Right kidney (tissue), 1 donor: Measurements from ENCODE around the gene CCS.
"Not testable (repeated sequence)": the region's sequence is repeated elsewhere in the genome, so short reads cannot be mapped to it uniquely, and the experiment has no call there.

ENCODE experiments used
- DNase-seq: peaks from one replicate; pipeline ENCODE4 v3.0.0-alpha.2; 2016

Gene CCS

DNA sequence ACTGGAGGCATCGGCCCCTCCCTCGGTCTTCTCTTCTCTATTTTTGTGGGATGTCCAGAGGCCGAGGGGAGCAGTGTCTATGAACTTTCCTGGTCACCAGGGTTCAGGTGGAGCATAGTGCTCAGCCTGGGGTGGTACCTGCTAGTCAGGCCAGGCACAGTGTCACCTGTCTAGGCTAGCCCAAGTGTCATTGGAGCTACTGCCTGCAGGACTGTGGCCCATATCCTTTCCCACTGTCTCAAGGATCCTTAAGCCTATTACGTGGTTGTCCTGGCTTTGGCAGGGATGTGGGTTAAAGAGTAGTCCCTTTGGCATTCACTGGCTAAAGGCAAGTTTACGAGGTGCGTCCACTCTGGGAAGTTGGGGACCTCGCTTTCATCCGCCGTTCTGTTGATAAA, 32.8 kb downstream of the CCS start:
- DNase-seq, result no peak

- no peak for DNase-seq
Observed at GRCh38 chr11:66626382-66626781, 33.4 kb downstream of the CCS start.

DNA sequence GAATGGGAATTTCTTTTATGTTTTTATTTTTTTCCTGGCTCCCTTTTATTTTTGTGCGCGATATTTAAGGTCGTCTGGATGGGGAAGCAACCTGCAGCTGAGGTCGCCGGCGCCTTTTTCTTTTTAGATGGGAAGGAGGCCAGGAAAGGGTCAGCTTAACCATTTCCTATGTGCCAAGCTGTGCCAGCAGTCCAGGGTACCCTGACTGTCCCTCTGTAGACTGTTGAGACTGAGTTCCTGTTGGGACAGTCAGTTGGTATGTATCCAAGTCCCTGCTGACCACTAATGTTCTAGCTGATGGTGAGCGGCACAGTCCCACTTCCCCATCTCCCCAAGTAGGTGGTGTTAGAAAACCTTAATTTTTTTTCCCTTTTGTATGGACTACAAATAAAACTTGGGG, 33.9 kb downstream of the CCS start:
- DNase-seq, result no peak

DNA sequence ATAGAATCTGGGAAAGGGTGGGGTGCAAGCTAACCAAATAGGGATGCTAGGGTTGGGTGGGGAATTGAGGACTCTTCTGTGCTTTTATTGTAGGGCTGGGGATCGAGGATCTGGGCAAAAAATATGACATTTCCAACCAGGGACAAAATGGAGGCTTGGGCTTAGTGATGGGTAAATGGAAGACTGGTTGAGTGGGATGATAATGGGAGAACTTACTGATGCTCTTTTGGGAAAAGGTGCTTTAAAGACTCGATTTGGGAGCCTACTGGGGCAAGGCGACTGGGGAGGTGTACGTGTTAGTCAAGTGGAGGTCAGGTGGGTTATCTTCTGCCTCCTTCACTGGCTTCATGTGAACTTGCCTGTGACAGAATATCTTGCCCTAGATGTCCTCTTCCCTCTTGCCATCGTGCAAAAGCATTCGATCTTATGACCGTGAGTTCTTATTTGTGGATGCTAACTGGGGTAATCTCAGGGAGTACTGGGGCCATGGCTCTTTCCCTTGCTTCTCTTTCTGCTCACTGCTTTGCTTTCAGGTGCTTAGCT, 35.1 kb downstream of the CCS start:
- DNase-seq, result no peak

DNA sequence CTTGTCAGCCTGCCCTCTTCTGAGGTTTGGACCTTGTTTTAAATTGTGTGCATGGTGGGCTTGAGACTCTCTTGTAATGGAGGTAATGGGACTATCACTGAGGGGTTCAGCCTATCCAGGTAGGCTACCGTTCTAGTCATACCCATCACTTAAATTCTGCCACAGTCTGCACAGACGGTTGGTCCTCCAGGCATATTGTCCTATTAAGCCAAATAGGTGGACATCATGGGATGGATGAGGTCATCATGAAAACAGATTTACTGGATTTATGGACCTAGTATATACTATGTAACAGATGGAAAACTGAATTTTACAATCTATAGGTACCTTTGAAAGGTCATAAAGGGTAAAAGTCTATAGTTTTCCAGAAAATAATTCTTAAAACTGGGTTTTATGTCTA, 36.4 kb downstream of the CCS start:
- DNase-seq, result no peak

- DNase-seq, result no peak
Observed at GRCh38 chr11:66631883-66632282, 38.9 kb downstream of the CCS start.

- no peak for DNase-seq
Observed at GRCh38 chr11:66632952-66633351, 40.0 kb downstream of the CCS start.

DNA sequence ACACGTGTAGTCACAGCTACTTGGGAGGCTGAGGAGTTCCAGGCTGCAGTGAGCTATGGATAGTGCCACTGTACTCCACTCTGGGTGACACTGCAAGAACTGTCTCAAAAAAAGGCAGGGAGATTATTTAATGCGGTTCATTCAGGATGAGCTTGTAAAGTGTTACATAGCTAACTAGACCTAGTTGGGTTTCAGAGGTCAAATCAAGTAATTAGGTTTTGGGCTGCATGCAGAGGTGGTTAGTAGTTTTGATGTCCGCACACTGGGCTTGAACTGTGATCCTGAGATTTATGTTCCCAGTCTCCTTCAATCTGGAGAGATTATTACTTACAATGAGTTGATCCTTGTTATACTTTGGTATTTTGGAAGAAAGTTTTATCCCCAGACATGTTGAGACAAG, 43.4 kb downstream of the CCS start:
- DNase-seq, result no peak

DNA sequence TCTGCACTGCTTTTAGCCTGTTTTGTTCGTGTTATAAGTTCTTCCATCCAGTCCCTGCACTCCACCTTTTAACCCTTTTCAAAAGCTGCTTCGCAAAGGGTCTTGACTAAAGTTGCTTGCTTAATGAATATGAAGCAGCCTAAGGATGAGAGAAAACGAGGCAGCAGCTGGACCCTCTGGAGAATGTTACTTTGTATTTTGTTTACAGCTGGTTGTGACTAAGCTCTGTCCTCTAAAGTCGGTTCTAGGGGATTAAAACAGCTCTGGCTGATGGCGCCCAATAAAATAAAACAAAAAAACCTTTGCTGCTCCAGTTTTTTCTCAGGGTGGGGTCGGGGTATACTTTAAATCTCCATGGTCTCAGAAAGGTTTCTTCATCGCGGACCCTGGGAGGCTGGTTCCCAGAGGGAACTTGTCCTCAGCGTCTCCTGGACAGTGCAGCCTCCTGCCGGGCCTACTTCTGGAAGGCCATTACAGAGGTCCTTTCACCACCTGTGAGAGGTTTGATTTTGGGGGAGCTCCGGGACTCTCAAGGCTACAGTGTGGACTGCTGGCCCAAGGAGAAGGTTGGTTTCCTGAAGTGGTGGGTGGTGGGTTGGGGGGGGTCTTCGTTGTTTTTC, 44.7 kb downstream of the CCS start:
- no peak for DNase-seq

DNA sequence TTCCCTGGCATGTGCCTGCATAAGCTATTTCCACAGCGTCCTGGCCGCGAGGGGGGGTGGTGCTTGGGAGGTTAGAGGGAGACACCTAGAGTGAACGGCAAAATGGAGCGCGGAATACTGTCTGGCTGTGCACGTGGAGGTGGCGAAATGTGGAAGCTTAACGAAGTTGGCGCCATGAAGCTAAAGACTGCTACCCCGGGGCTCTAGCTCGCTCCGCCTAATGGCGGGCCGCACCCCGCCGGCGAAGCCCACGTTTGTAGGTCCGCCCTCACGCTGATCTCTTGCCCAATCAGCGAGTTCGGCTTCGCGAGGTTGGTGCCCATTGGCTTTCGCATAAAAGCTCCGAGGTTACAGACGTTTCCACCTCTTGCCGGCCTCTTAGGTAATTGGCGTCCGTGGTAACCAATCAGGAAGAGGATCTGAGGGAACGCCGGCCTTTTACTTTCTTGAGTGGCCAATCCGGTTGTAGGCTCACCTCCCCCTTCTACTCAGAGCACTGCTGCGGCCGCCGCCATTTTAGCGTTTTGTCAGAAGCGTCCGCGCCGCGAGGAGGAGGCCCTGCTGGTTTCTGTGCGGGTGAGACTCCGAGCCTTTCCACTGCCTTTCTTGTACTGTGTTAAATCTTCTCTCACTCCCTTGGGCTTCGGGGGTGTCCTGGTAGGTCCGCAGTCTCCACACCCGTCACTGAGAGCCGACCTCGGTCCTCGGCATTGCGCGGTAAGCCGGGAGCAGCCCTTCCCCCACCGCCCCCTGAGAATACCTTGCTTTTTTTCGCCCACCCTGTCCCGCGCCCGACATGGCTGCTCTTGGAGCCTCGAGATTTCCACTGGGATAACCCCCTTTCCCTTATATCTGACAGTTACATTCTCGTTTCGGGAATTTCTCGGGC, 45.4 kb downstream of the CCS start, which contains the start of gene RBM4:
Gene RBM4 (plus strand): TSS at position 527 of the 889 bp plus-strand sequence. CDS start 1,009 bp downstream, outside the sequence.
- peak; percentile 95 for DNase-seq

- DNase-seq, result no peak
Observed at GRCh38 chr11:66639066-66639813, 46.3 kb downstream of the CCS start.

DNA sequence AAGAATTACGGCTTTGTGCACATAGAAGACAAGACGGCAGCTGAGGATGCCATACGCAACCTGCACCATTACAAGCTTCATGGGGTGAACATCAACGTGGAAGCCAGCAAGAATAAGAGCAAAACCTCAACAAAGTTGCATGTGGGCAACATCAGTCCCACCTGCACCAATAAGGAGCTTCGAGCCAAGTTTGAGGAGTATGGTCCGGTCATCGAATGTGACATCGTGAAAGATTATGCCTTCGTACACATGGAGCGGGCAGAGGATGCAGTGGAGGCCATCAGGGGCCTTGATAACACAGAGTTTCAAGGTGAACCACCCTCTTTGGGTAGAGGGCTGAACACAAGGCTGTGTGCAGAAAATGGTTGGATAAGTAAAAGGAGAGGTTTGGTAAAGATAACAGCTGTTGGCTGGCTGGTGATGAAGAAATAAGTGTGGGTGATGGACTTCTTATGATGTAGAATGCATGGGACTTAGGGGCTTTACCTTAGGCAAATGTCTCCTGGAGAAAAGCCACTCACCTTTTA, 46.9 kb downstream of the CCS start:
- not testable (repeated sequence) for DNase-seq

GRCh38 chr11:66641834-66642233, 48.8 kb downstream of the CCS start:
- DNase-seq, result no peak

DNA sequence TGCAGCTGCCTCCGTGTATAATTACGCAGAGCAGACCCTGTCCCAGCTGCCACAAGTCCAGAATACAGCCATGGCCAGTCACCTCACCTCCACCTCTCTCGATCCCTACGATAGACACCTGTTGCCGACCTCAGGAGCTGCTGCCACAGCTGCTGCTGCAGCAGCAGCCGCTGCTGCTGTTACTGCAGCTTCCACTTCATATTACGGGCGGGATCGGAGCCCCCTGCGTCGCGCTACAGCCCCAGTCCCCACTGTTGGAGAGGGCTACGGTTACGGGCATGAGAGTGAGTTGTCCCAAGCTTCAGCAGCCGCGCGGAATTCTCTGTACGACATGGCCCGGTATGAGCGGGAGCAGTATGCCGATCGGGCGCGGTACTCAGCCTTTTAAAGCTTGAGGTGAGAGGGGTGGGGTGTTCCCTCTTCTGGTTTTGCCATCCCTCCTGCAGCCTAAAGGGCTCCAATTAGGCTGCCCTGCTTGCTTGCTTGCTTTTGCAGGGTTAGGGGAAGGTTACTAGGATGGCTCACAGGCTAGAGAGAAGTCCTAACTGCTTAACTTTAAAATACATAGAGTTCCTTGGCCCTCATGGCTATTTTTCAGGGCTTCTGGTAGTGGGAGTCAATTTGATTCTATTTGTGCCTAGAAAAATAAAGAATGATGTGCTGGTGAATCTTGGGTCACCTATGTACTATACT, 50.9 kb downstream of the CCS start:
- DNase-seq, result no peak

DNA sequence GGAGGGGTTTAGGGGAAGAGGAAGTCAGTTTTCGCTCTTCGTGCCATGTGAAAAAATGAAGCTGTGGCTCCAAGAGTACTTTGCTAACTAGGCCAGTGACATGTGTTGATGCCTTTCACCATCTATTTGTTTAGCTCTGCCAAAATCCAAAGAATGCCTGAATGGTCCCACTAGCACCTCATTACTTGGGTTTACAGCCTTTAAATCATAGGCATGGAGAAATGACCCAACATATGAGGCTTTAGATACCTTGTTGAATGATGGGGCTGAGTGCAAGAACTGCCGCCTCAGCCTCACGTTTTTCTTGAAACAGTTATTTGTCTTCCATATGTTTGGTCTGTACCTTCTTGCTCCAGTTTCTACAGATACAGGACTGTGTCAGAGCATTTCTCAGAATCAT, 53.8 kb downstream of the CCS start:
- DNase-seq, result no peak

DNA sequence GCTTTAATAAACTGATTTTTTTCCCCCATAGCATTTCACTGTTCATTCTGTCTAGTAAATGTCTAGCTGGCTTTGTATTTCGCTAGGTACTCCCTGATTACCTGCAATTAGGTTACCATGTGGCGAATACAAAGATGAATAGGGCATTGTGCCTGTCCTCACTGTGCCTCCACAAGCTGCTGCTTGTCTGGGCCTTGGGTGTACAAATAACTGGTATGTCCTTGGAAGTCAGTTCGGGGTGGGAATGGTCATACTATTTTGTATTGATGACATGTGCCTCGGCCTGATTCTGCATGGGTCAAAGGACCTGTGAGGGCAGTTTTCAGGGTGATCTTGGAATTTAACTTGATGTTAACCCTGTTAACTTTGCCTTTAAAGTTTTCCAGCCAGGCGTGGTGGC, 56.9 kb downstream of the CCS start:
- DNase-seq, result no peak

DNA sequence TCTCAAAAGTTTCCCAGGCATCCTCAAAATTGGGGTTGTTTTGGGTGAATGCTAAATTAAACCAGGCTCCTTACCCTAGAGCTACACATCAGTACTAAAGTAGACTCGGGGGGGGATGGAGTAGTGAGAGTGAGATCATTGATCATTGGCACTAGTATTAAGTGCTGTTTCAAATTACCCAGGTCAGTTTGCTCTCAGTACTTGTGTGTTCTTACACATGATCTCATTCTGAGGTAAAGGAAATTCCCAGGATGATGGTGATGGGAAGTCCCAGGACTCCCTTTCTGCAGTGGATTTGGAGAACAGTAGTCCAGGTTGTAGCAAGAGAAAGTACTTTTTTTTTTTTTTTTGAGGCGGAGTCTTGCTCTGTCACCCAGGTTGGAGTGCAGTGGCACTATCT, 58.0 kb downstream of the CCS start:
- no peak for DNase-seq

GRCh38 chr11:66652651-66653050, 59.7 kb downstream of the CCS start:
- no peak for DNase-seq

DNA sequence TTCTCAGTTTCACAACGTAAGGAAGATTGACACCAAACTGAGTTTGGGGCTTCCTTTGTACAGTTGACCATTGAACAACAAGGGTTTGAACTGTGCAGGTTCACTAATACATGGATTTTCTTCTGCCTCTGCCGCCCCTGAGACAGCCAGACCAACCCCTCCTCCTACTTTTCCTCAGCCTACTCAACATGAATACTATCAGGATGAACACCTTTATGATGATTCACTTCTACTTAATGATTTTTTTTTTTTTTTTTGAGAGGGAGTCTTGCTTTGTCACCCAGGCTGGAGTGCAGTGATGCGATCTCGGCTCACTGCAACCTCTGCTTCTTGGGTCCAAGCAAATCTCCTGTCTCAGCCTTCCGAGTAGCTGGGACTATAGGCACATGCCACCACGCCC, 60.1 kb downstream of the CCS start:
- no peak for DNase-seq
